K562 (cell line): ENCODE measurements around the gene CCDC27. TPM values are rescaled to one million over a fixed set of nuclear protein-coding genes. Genes with fewer than 3 reads are reported as not detected.

ENCODE experiments used
- BDP1 ChIP-seq: IDR thresholded peaks from 3 replicates; pipeline ENCODE4 v1.6.1; 2011; ENCODE audit not compliant: insufficient read length, insufficient read depth
- CEBPZ ChIP-seq: fragments of 150-350 bp; IDR thresholded peaks from 2 replicates; pipeline ENCODE4 v1.6.1; 2014; ENCODE audit warnings: low read depth, mild to moderate bottlenecking, low read length, borderline replicate concordance
- CXXC5 ChIP-seq: fragments of 250-450 bp; sonication (Bioruptor Pico); IDR thresholded peaks from 2 replicates; pipeline ENCODE4 v1.8.0; 2022; ENCODE audit warnings: inconsistent platforms, mild to moderate bottlenecking, moderate library complexity
- DACH1 ChIP-seq: fragments of 450-650 bp; IDR thresholded peaks from 2 replicates; pipeline ENCODE4 v1.6.1; 2018; ENCODE audit not compliant: partially characterized antibody
- DIDO1 ChIP-seq: fragments of 450-650 bp; IDR thresholded peaks from 2 replicates; pipeline ENCODE4 v1.6.1; 2016; ENCODE audit warnings: low read depth, missing biosample characterization, missing genetic modification characterization
- E2F4 ChIP-seq: sonication (generic); formaldehyde crosslinking; IDR thresholded peaks from 2 replicates; pipeline ENCODE4 v1.8.0; 2022; ENCODE audit warnings: mild to moderate bottlenecking, low read depth, missing genetic modification reagents
- ETV5 ChIP-seq: sonication (generic); formaldehyde crosslinking; IDR thresholded peaks from 2 replicates; pipeline ENCODE4 v1.4.0; 2020; ENCODE audit warnings: low read depth, mild to moderate bottlenecking, missing genetic modification reagents
- HNRNPK ChIP-seq: fragments of 200-400 bp; formaldehyde crosslinking; IDR thresholded peaks from one replicate; pipeline ENCODE4 v1.6.1; 2018; ENCODE audit warnings: mild to moderate bottlenecking, low read depth, low read length; ENCODE audit not compliant: poor library complexity, severe bottlenecking
- KDM2B ChIP-seq: fragments of 250-450 bp; sonication (Bioruptor Pico); IDR thresholded peaks from 2 replicates; pipeline ENCODE4 v1.8.0; 2021; ENCODE audit warnings: mild to moderate bottlenecking, moderate library complexity
- MCM3 ChIP-seq: fragments of 450-650 bp; IDR thresholded peaks from 2 replicates; pipeline ENCODE4 v1.6.1; 2016
- NR1H2 ChIP-seq: sonication (generic); formaldehyde crosslinking; IDR thresholded peaks from 2 replicates; pipeline ENCODE4 v1.4.0; 2020; ENCODE audit warnings: mild to moderate bottlenecking, missing genetic modification reagents
- RBM17 ChIP-seq: fragments of 200-400 bp; formaldehyde crosslinking; IDR thresholded peaks from 2 replicates; pipeline ENCODE4 v1.6.1; 2017; ENCODE audit warnings: low read depth, mild to moderate bottlenecking, low read length, borderline replicate concordance
- RERE ChIP-seq: sonication (generic); formaldehyde crosslinking; IDR thresholded peaks from 2 replicates; pipeline ENCODE4 v1.8.0; 2023; ENCODE audit warnings: missing genetic modification reagents, mild to moderate bottlenecking, borderline replicate concordance
- RUNX1 ChIP-seq: sonication (generic); IDR thresholded peaks from 2 replicates; pipeline ENCODE4 v1.6.1; 2016; ENCODE audit warnings: antibody characterized with exemption, low read depth
- SRSF7 ChIP-seq: fragments of 200-400 bp; formaldehyde crosslinking; optimal IDR thresholded peaks from 2 replicates; pipeline ENCODE3; 2017; ENCODE audit warnings: mild to moderate bottlenecking, low read depth, low read length
- XRCC3 ChIP-seq: fragments of 450-650 bp; IDR thresholded peaks from 2 replicates; pipeline ENCODE4 v1.6.1; 2017; ENCODE audit warnings: mild to moderate bottlenecking, moderate library complexity
- ZBTB1 ChIP-seq: sonication (generic); formaldehyde crosslinking; IDR thresholded peaks from 2 replicates; pipeline ENCODE4 v1.8.1; 2023; ENCODE audit warnings: missing genetic modification reagents, low read depth, mild to moderate bottlenecking, borderline replicate concordance
- ZNF12 ChIP-seq: sonication (generic); formaldehyde crosslinking; IDR thresholded peaks from 2 replicates; pipeline ENCODE4 v1.4.0; 2020; ENCODE audit warnings: mild to moderate bottlenecking, missing genetic modification reagents
- ZNF263 ChIP-seq: sonication (generic); formaldehyde crosslinking; IDR thresholded peaks from 2 replicates; pipeline ENCODE4 v1.8.0; 2022; ENCODE audit warnings: mild to moderate bottlenecking, missing genetic modification reagents, borderline replicate concordance
- polyA plus RNA-seq, 8 experiments: library from polyadenylated mRNA; depleted of rRNA in 4 of 8; stranded (reverse) in 5 of 8; unstranded in 3 of 8; fragments of >200 nt; fragmentation: Nextera tagmentation in 2 of 8; fragmentation: Illumina TruSeq in 1 of 8; extraction: Ambion mirVana in 2 of 8; extraction: Trizol in 1 of 8; gene quantifications; 2 replicates each; pipeline versions ENCODE4 v1.2.1 to v1.2.3, GENCODE V29; 2011 to 2014; ENCODE audit warnings: inconsistent platforms in 1 of 8, missing spikeins in 1 of 8
- total RNA-seq, 7 experiments: library from RNA; depleted of rRNA in 6 of 7; stranded (reverse); fragments of >200 nt in 6 of 7; fragmentation: Illumina TruSeq in 2 of 7; extraction: Trizol in 2 of 7; gene quantifications; 2 replicates each; pipeline versions ENCODE4 v1.2.1 to v1.2.3, GENCODE V29; 2011 to 2021; ENCODE audit warnings: low replicate concordance in 1 of 7

CCDC27 gene
- total and polyA plus RNA-seq, 9 of the 15 experiments (the other 6 are each of a cell fraction or from before 2014, with no cell fraction given) = 0.01 to 0.04 TPM; not detected in 7

- TF ChIP-seq CEBPZ = no peak
- TF ChIP-seq BDP1 = no peak
- no peak for TF ChIP-seq KDM2B
- TF ChIP-seq ZNF263 (CRISPR knock-in tag) = no peak
- TF ChIP-seq MCM3 = no peak
- no peak for TF ChIP-seq RUNX1
- no peak for TF ChIP-seq E2F4 (CRISPR knock-in tag)
- TF ChIP-seq DIDO1 (tag) = no peak
- no peak for TF ChIP-seq NR1H2 (CRISPR knock-in tag)
- no peak for TF ChIP-seq RBM17
- TF ChIP-seq XRCC3 = no peak
- no peak for TF ChIP-seq DACH1
- no peak for TF ChIP-seq RERE
- TF ChIP-seq ZNF12 = no peak
- no peak for TF ChIP-seq HNRNPK
- no peak for TF ChIP-seq SRSF7
- TF ChIP-seq CXXC5 (CRISPR knock-in tag) = peak; percentile 80
- TF ChIP-seq ZBTB1 (CRISPR knock-in tag) = peak; percentile 45; the same call in 1 of the 2 replicates
- TF ChIP-seq ETV5 (CRISPR knock-in tag) = peak; percentile 44; the same call in 1 of the 2 replicates
These were observed 19.9 kb downstream of the CCDC27 start (continued) for GRCh38 chr1:3772027-3772714.
